ENCODE measurements around the gene MLLT3.

DNA sequence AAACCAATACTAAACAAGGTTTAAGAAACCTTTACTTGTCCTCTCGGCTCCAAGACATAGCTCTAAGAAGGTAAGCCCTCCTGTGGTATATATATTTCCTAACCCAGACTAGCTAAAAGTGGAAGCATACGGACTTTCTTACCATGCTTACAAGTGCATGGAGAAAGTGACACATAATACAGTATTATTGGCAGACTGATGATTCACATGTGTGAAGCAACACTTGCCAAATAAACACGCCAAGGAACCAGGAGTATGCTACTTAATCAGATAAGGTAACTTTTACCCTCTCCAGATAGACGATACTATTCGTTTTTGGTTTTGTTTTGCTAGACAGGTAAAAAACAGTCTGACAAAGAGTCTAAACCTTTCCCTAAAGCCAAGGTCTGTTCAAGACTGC is 264.1 kb downstream of the MLLT3 start:
- TF ChIP-seq, protein P1, sequence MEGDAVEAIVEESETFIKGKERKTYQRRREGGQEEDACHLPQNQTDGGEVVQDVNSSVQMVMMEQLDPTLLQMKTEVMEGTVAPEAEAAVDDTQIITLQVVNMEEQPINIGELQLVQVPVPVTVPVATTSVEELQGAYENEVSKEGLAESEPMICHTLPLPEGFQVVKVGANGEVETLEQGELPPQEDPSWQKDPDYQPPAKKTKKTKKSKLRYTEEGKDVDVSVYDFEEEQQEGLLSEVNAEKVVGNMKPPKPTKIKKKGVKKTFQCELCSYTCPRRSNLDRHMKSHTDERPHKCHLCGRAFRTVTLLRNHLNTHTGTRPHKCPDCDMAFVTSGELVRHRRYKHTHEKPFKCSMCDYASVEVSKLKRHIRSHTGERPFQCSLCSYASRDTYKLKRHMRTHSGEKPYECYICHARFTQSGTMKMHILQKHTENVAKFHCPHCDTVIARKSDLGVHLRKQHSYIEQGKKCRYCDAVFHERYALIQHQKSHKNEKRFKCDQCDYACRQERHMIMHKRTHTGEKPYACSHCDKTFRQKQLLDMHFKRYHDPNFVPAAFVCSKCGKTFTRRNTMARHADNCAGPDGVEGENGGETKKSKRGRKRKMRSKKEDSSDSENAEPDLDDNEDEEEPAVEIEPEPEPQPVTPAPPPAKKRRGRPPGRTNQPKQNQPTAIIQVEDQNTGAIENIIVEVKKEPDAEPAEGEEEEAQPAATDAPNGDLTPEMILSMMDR (IDR thresholded peaks at IDR 0.05) = no peak
- no peak for TF ChIP-seq EP300 (IDR thresholded peaks at IDR 0.05)
- TF ChIP-seq POLR2A (IDR thresholded peaks at IDR 0.05) = no peak
